Measurements from ENCODE around the gene TRIO. TPM values are rescaled to one million over a fixed set of nuclear protein-coding genes. Genes with fewer than 3 reads are reported as not detected.
A peak's percentile ranks its signal among the peaks of the same experiment; 100 is the strongest.
"Not testable (repeated sequence)": the region's sequence is repeated elsewhere in the genome, so short reads cannot be mapped to it uniquely, and the experiment has no call there.

The TRIO gene
- total and polyA plus RNA-seq, 10 of the 15 experiments (the other 5 are each of a cell fraction or from before 2014, with no cell fraction given) = 5.1 to 96.4 (median 44.6) TPM

GRCh38 chr5:14142827-14143545 lies at the start of gene TRIO (continued):
- 0 out of 4 replicates have a peak, but pooled peaks of 1 of the 2 experiments have one; percentile 40 for TF ChIP-seq ETV6 (conservative IDR thresholded peaks at IDR 0.05 in 1 of 2, IDR thresholded peaks at IDR 0.05 in 1 of 2; ENCODE audit: borderline replicate concordance in 1 of 2, low read depth in 1 of 2)
- TF ChIP-seq HDAC6 (IDR thresholded peaks at IDR 0.05; ENCODE audit: unreplicated experiment) = no peak
- peak; percentile 22 to 67; a peak in 3 of 4 replicates for TF ChIP-seq IKZF2 (IDR thresholded peaks at IDR 0.05)
- TF ChIP-seq EGR1 (IDR thresholded peaks at IDR 0.05; ENCODE audit: borderline replicate concordance in 1 of 2, low read depth in 2 of 2, low read length in 2 of 2) = 0 out of 3 replicates have a peak, but pooled peaks of 1 of the 2 experiments have one; percentile 2
- no peak for TF ChIP-seq GABPA (IDR thresholded peaks at IDR 0.05; ENCODE audit: low read depth)
- peak; percentile 9; the same call in 1 of the 2 replicates for TF ChIP-seq SMARCA5 (IDR thresholded peaks at IDR 0.05)
- no peak for TF ChIP-seq ATF2 (IDR thresholded peaks at IDR 0.05; ENCODE audit: low read length)
- TF ChIP-seq ASH2L (IDR thresholded peaks at IDR 0.05; ENCODE audit: borderline replicate concordance, low read depth) = no peak

DNA sequence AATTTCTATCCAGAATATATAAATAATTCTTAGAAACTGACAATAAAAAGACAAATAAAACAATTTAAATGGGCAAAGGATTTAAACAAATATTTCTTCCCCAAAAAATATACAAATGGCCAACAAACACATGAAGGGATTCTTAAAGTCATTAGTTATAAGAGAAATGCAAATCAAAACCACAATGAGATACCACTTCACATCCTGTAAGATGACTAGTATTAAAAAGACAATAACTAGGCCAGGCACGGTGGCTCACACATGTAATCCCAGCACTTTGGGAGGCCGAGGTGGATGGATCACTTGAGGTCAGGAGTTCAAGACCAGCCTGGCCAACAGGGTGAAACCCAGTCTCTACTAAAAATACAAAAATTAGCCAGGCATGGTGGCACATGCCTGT lies 45.8 kb upstream of the TRIO start:
- H3K36me3 ChIP-seq (ENCODE audit: control insufficient read depth in 2 of 2, insufficient read depth in 2 of 2, low read length in 1 of 2); H3K79me2 ChIP-seq (ENCODE audit: control insufficient read depth, insufficient read depth, low read length); FAIRE-seq; H3K9me3 ChIP-seq (replicated peaks; ENCODE audit: control insufficient read depth, insufficient read depth, low read length); POLR2A ChIA-PET; H4K20me1 ChIP-seq (ENCODE audit: control insufficient read depth, insufficient read depth); CTCF ChIA-PET; H2AFZ ChIP-seq (ENCODE audit: control insufficient read depth, low read depth, low read length); H3K4me1 ChIP-seq (ENCODE audit: control insufficient read depth, insufficient read depth, low read length); H3K4me3 ChIP-seq; DNase-seq (ENCODE audit: low read depth, low spot score); H3K9ac ChIP-seq (ENCODE audit: control insufficient read depth, insufficient read depth, low read length); H3K27ac ChIP-seq (ENCODE audit: control insufficient read depth, insufficient read depth); ATAC-seq; intact Hi-C loops (cut with micrococcal nuclease; ENCODE audit: unreplicated experiment); H3K27me3 ChIP-seq (replicated peaks in 1 of 2; ENCODE audit: control insufficient read depth in 2 of 2, insufficient read depth in 2 of 2, low read length in 1 of 2); in situ Hi-C loops (cut with MboI); BruUV-seq (replicated peaks); H3K4me2 ChIP-seq (ENCODE audit: control insufficient read depth, insufficient read depth); SMC1A ChIA-PET (ENCODE audit: uncharacterized antibody, unreplicated experiment): not testable (repeated sequence)
- RAD21 ChIA-PET (ENCODE audit: unreplicated experiment) = interaction anchor here (0.6 kb wide), 1 partner anchor 155 kb away, joined by 3 read pairs; no protein-coding TSS in a partner anchor
- WGBS (ENCODE audit: insufficient coverage, insufficient replicate concordance, low lambda C conversion rate, missing lambda C conversion rate) = 3% methylated on average over 2 of the region's 2 CpGs
